IPS-18c (cell line): Measurements from ENCODE around the gene DCTPP1.

Source experiments
- H3K4me3 ChIP-seq: 2 replicates; pipeline ENCODE4 v1.7.0; 2013; ENCODE audit warnings: low read depth, mild to moderate bottlenecking, low read length, moderate library complexity; ENCODE audit not compliant: insufficient read depth
- H3K9me3 ChIP-seq: one replicate; pipeline ENCODE4 v1.6.1; 2013; ENCODE audit warnings: mild to moderate bottlenecking, low read length, moderate library complexity; ENCODE audit not compliant: control insufficient read depth, insufficient read depth

The DCTPP1 gene

DNA sequence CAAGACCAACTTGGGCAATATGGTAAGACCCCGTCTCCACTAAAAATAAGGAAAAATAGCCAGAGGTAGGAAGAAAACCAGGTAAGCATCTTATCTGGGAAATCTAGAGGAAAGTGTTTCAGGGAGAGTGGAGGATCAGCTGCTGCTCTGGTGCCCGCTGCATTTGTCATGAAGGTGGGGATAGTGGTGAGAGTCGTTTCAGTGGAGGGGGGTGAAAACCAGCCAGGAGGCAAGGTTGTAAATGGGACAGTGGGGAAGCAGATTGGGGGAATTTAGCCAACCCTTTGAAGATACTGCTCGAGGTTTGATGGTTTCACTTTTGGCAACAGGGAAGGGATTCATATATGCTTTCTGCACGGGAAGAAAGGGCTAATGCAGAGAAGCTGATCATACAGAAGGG, 8.8 kb downstream of the DCTPP1 start:
- no peak overlapping the region for H3K4me3 ChIP-seq
- no peaks in the 10 kb centered on the region for H3K9me3 ChIP-seq

DNA sequence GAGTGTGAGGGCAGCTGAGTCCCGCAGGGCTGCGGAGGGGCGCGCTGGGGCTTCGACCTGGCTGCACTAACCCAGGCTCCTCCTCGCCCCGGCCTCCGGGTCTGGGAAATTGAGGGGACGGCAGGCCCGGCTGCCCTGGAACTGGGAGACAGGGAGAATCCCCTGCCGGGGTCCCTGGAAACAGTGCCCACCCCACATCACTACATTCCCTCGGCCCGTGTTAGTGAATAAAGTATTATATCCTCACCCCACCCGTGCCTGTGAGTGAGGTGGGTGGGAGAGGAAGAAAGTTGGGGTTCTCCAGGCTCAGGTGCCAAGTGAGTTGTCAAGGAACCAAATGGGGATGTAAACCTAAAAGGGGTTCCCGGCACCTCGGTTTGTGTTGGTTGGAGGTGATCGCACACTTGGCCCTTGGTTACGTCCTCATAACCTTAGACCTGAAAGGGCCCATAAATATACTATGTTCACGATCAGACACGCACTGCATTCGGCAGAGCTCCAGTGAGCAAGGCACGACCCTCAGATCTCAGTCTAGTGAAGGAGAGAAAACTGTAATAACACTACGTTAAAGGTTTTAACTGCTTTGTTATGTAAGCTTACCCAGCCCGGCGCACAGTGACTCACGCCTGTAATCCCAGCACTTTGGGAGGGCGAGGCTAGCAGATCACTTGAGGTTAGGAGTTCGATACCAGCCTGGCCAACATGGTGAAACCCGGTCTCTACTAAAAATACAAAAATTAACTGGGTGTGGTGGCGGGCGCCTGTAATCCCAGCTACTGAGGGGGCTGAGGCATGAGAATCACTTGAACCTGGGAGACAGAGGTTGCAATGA, 11.3 kb downstream of the DCTPP1 start:
- Histone ChIP-seq H3K9me3 (no peaks in the 10 kb centered on the region), H3K4me3 (peak overlapping the region; percentile 40)

DNA sequence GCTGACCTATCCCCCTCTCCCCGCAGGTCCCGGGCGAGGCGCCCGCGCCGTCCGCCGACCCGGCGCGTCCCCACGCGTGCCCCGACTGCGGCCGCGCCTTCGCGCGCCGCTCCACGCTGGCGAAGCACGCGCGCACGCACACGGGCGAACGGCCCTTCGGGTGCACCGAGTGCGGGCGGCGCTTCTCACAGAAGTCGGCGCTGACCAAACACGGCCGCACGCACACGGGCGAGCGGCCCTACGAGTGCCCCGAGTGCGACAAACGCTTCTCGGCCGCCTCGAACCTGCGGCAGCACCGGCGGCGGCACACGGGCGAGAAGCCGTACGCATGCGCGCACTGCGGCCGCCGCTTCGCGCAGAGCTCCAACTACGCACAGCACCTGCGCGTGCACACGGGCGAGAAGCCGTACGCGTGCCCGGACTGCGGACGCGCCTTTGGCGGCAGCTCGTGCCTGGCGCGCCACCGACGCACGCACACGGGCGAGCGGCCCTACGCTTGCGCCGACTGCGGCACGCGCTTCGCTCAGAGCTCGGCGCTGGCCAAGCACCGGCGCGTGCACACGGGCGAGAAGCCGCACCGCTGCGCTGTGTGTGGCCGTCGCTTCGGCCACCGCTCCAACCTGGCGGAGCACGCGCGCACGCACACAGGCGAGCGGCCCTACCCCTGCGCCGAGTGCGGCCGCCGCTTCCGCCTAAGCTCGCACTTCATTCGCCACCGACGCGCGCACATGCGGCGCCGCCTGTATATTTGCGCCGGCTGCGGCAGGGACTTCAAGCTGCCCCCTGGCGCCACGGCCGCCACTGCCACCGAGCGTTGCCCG, 12.1 kb downstream of the DCTPP1 start:
- H3K4me3 ChIP-seq = peak overlapping the region; percentile 46
- no peaks in the 10 kb centered on the region for H3K9me3 ChIP-seq

DNA sequence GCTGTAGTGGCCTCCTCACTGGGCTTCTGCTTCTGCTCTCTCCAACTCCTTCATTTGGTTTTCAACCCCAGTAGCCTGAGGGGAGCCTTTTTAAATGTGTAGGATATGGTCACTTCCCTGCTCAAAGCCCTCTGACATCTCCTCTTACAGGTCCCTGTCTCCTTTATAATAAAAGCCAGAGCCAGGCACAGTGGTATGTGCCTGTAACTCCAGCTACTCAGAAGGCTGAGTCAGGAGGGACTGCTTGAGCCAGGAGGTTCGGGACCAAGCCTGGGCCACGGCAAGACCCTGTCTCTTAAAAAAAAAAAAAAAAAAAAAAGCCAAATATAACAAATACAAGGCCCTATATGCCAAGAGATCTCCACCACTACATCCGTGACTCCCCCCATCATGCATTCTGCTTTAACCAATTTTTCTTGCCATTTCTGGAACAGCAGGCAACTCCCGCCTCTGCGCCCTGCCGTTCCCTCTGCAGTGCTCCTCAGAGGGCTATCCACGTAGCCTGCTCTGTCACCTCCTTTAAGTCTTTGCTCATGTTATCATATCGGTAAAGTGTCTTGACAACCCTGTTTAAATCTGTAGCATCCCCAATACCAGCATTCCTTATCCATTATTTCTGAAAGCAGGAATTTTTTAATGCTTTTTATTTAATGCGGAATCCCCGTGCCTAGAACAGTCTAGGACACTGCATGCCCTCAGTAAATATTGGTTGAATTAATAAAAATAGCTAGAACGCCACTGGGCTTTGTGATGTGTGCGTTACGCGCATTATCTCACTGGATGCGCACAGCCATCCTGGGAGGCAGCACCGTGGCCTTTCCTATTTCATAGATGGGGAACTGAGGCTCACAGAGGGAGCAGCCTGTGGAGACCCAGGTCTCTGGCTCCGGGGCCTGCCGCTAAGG, 13.0 kb downstream of the DCTPP1 start:
- Histone ChIP-seq H3K4me3 (peak overlapping the region; percentile 46), H3K9me3 (no peaks in the 10 kb centered on the region)

DNA sequence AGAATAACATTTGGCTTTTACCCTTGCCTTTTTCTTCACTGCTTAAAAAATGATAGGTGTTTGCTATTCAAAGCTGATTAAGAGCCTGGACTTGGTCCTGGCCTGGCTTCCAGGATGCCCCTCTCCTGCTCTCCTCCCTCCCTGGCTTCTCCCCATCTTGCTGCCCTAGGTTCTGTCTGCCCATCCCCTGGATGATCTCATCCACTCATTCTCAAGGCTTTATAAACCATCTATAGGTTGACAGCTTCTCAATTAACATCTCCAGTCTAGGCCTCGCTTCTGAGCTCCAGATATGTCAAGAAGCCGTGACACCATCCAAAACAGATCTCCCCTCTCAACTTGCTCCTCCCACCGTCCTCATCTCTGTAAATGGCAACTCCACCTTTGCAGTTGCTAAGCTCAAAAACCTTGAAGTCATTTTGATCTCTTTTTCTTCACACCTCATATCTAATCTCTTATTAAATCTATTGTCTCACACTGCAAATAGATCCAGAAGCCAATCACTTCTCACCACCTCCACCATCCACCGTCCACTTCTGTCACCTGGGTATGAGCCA, 13.7 kb downstream of the DCTPP1 start:
- H3K4me3 ChIP-seq = no peak overlapping the region
- no peaks in the 10 kb centered on the region for H3K9me3 ChIP-seq

DNA sequence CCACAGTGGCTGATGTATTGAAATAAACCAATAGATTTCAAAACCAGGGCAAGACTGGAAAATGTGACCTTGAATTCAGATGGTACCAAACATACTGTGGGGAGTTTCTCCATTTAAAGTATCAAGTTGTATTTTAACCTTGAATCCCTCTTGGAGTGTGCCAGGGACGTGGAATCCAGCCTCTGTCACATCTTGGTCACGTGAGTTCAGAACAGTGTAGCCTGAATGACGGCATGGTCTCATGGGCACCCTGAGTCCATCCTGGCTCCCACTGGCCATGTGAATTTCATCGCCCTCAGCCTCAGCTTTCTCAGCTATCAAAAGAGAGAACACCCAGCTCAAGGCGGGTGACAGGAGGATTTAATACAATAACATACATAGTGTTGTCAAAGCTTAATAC, 15.7 kb downstream of the DCTPP1 start:
- H3K4me3 ChIP-seq = no peak overlapping the region
- H3K9me3 ChIP-seq = no peaks in the 10 kb centered on the region

DNA sequence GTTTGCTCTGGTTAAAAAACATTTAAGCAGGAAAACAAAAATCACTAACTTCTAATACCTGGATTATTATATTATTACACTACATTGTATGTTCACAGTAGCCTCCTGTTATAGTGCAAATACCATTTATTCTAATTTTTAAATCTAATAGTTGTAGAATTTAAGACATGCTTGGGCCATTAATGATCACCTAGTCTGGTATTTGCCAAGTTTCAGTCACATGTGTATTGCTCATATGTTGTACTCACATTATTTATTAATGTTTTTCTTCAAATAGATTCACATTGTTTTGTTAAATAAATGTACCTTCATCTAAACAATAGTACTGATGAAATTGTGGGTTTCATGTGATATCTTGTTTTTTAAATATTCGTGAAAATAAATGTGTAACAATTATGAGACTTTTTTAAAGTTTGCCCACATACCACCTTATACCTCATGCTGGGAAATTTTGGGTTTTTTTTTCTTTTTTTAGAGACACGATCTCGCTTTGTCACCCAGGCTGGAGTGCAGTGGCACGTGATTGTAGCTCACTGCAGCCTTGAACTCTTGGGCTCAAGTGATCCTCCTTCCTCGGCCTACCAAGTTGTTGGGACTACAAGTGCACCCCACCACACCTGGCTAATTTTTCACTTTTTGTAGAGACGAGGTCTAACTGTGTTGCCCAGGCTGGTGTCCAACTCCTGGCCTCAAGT, 16.6 kb downstream of the DCTPP1 start:
- H3K9me3 ChIP-seq = no peaks in the 10 kb centered on the region
- H3K4me3 ChIP-seq = no peak overlapping the region

DNA sequence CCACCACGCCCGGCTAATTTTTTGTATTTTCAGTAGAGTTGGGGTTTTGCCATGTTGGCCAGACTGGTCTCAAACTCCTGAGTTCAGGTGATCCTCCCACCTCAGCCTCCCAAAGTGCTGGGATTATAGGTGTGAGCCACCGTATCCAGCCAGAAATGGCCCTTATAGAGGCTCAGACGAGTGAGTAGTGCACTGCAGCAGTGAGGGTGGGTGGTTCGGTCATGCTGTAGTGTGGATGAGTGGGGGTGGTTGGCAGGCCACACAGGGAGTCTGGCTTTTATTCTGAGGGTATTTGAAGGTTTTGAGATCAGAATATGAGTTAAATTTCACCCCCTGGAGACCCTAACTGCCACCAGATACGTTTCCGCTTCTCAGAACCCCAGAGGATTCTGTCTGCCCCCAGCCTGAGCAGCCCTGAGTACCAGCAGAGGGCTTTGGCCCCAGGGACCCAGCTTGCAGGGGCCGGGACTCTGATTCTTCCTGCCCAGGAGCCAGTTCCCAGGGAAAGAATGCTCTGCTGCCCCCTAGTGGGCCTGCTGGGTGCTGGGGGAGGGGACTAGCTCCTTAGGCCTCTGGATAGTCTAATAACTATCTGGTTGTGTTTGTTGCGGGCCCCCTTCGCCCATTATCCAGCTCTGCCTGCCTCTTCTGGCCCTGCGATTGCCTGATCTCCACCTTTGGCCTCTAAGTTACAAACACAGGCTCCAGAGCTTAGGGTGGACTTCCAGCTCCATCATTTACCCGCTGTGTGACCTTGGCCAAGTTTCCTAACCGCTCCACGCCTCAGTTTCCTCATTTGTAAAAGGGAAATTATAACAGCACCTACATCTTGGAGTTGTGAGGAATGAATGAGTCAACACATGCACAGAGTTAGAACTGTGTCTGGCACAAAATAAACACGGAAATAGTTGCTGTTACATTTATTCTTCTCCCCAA, 20.4 kb downstream of the DCTPP1 start:
- no peaks in the 10 kb centered on the region for H3K9me3 ChIP-seq
- no peak overlapping the region for H3K4me3 ChIP-seq

DNA sequence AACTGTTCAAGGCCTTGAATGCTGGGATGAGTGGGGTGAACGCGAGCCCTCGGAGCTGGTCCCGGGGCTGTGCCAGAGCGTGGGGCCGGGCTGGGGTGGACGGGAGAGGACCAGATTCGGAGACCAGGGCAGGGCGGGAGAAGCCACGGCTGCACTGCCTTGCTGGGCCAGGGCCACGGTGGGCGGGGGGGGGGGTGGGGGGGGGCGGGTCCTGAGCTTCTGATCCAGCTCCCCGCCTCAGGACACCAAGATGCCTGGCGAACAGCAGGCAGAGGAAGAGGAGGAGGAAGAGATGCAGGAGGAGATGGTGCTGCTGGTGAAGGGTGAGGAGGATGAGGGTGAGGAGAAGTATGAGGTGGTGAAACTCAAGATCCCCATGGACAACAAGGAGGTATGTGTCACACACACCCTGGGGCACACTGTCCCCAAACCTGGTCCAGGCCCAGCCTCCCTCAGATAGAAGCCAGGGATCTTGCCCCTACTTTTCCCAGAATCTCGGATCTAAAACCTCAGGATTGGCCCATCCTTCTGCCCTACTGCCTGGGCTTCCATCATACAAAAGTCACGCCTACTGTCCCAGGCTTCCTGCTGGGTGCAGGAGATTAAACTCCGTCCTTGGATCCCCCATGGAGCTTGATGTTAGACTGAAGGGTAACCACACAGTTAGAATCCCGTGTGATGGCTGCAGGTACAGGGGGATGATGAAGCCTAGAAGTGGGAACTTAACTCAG, 21.9 kb downstream of the DCTPP1 start:
- no peaks in the 10 kb centered on the region for H3K9me3 ChIP-seq
- H3K4me3 ChIP-seq = peak overlapping the region; percentile 80

DNA sequence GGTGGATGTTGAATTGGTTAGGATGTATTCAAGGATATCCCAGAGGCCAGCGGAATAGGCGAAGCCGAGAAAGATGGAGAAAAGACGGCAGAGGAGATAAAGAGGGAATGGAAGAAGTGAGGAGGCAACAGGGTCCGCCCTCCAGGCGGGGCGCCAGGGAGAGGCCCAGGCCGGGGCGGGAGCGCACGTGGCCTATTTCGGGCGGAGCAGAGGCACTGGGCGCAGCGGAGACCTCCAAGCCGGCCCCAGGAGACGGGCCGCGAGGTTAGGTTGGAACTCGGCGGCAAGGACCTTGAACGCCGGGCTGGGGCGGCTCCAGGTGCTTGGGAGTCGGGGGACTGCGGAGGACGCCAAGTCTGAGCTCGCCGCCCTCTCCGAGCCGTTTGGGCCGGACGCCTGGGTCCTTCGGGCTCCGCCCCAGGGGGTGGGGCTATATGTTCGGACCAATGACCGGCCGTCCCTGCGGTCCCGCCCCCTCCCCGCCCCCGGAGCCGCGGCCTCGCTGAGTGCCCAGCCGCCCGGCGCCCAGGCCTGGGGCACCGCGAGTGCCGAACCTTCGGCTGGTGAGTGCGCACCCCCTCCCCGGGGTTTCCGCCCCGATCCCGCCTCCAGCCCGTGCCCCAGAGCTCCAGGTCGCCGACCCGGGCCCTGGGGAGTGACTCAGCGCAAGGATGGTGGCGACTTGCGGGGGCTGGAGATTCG, 22.6 kb downstream of the DCTPP1 start, which contains the start of gene ZNF771:
TSS of gene ZNF771 (plus strand) at position 505 of the 702 bp plus-strand sequence. CDS start 448 bp downstream, outside the sequence.
- Histone ChIP-seq H3K4me3 (peak within 1 kb of the TSS; percentile 80), H3K9me3 (no peaks in the 10 kb centered on the region)

DNA sequence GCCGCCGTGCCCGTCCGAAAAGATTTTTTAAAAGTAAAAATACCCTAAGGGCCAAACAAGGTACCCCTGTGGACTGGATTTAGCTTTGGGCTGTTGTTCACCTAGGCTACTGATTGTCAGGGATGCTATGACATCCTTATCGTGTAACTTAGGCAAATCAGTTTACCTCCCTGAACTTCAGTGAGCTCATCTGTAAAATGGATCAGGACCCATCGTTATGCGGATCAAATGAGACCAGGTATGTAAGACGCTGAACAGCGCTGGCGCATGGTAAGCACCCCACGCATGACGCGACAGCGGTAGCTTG, 23.1 kb downstream of the DCTPP1 start:
- peak overlapping the region; percentile 80 for H3K4me3 ChIP-seq

DNA sequence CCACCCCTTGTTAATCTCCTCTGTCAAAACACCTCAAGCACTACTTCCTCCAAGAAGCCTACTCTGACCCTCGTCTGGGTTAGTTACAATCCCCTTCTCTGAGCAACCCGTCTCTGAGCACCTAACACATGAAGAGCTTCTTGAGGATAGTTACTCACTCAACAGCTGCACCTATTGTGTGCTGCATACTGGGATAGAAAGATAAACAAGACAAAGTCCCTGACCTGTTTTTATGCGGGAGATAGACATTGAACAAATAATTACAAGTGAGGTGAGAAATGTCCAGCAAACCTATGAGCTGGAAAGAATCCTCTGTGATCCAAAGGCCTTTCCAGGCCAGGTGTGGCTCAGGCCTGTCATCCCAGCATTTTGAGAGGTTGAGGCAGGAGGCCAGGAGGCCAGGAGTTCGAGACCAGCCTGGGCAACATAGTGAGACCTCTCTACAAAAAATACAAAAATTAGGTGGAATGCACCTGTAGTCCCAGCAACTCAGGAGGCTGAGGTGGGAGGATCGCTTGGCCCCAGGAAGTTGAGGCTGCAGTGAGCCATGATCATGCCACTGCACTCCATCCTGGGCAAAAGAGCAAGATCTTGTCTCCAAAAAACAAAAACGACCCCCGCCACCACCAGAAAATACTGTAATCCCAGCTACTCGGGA, 27.9 kb downstream of the DCTPP1 start:
- Histone ChIP-seq H3K9me3 (no peaks in the 10 kb centered on the region), H3K4me3 (no peak overlapping the region)

More for the DNA sequence above, 23.1 kb downstream of the DCTPP1 start:
- no peaks in the 10 kb centered on the region for H3K9me3 ChIP-seq

DNA sequence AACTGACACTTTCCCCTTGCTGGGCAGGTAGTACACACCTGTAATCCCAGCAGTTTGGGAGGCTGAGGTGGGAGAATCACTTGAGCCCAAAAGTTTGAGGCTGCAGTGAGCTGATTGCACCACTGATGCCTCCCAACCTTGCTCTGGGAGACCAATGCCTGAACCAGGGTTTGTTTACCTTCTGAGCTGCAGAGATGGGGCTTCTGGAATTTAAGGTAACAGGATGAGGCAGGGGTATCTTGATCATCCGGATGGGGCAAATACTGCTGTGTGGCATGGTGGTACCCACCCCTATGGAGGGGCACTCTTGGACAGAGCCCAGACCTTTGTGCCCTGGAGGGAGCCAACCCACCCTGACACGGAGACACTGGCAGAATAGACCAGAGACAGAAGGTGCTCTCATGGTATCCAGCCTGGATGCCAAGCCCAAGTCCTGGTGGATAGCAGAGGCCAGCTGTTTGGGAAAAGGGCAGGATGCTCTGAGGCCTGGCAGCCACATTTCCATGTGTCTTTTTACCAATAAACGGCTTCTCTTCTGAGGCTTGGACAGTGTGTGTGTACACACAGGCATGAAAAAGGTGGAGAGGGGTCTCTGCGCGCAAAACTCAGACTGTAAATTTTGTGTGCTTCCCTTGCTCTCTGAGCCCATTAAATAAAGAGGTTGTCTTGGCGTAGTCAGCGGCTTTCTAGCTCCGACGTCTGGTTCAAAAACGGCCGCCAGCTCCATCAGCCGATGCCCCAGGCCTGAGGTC, 30.2 kb downstream of the DCTPP1 start:
- no peaks in the 10 kb centered on the region for H3K9me3 ChIP-seq
- H3K4me3 ChIP-seq = peak overlapping the region; percentile 60
